NCI-H187 treated with DMSO at 0.1 percent for 48 hours (cell line): ENCODE results near the gene MRPS2.
"Not testable (repeated sequence)": the region's sequence is repeated elsewhere in the genome, so short reads cannot be mapped to it uniquely, and the experiment has no call there.

ENCODE experiments used
- DNase-seq: peaks from one replicate; lab custom pipeline; 2025; lab: John Stamatoyannopoulos, UW

MRPS2 gene

DNA sequence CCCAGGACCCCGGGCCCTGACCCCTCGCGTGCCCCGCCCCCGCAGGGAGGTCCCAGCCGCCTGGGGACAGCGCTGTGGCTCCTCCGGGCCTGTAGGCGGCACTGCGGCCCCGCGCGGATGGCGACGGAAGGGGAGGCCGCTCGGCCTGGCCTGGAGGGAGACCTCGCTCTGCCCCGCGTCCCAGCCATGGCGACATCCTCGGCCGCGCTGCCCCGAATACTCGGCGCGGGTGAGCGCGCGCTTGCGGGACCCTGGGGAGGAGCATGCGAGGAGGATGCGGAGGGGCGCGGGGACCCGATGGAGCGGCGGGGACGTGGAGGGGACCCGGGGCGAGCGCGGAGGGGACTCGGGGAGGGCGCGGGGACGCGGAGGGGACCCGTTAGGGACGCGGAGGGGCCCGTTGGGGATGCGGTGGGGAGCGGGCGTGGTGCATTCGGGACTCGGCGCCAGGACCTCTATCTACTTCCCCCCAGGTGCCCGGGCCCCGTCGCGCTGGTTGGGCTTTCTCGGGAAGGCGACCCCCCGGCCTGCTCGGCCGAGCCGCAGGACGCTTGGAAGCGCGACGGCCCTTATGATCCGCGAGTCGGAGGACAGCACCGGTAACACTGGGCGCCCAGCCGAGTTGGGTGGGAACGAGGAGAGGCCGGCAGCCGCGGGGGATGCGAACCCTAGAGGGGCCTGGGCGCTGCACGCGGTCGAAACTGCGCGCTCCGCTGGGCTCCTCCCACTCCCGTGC lies at the start of gene MRPS2:
TSS of gene MRPS2 (plus strand) at position 158 of the 736 bp plus-strand sequence. CDS start at position 187, 29 bp downstream.
- DNase-seq = no peak

DNA sequence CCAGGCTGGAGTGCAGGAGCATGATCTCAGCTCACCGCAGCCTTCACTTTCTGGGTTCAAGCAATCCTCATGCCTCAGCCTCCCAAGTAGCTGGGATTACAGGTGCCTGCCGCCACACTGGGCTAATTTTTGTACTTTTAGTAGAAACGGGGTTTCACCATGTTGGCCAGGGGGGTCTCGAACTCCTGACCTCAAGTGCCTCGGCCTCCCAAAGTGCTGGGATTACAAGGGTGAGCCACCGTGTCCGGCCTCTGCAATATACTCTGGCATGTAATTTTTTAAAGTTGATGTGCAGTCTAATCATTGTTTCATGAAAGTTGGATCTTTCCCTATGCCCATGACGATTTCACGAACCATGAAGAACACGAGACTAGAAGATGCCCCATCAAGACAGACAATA lies 49.5 kb upstream of the MRPS2 start:
- no peak for DNase-seq

DNA sequence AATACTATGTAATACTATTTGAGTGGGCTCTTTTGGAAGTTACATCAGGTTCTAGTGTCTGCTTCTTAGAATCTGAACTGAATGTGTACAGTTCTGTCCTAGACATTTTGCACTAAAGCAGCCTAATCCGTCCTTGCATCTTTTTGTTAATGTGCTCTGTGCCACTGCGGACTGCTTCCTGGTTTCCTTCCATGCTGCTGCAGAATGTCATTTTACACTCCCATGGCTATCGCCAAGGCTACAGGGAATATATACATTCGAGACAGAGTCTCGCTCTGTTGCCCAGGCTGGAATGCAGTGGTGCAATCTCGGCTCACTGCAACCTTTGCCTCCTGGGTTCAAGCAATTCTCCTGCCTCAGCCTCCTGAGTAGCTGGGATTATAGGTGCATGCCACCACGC lies 48.6 kb upstream of the MRPS2 start:
- DNase-seq = not testable (repeated sequence)

DNA sequence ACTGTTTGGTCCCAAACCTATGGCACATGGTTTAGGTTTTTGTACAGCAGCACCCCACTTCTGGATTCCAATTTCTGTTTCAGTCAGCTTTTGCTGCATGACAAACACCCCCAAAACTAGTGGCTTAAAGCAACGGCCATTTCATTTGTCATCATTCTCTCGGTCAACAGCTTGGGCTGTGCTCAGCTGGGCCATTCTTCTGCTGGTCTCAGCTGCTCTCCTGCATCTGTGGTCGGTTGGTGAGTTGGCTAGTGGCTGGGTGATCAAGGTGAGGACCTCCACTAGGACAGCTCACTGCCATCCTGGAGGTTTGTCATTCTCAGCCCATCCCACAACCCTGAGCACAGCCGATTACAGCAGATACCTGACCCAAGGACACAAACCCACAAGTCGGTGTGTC lies 45.7 kb upstream of the MRPS2 start:
- no peak for DNase-seq

DNA sequence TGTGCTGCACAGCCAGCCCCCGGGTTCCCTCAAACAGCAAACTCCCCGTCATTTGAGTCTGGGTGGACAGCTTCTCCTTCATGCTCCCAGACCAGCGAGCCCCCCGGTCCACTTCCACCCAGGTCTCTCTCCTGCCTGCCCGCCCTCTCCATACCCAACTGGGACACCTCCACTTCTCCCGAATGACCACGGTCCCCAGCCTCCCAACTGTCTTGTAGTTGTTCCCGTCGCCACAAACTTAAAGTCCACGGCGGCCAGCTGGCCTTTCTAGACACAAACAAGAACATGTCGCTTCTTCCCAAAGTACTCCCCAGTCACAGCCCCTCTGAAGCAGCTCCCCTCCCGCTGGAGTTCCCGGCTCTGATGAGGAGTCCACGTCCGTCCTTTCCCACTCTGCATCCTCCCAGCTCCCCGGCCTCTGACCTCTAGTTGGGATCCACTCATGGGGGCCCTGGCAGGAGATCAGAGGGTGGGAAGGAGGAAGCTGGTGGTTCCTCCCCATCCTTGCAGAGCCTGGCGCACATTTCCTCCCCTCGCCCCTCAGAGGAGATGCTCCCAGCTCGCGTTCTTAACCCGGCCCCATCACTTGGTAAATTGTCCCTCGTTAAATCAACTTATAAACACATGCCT lies 45.0 kb upstream of the MRPS2 start:
- no peak for DNase-seq

DNA sequence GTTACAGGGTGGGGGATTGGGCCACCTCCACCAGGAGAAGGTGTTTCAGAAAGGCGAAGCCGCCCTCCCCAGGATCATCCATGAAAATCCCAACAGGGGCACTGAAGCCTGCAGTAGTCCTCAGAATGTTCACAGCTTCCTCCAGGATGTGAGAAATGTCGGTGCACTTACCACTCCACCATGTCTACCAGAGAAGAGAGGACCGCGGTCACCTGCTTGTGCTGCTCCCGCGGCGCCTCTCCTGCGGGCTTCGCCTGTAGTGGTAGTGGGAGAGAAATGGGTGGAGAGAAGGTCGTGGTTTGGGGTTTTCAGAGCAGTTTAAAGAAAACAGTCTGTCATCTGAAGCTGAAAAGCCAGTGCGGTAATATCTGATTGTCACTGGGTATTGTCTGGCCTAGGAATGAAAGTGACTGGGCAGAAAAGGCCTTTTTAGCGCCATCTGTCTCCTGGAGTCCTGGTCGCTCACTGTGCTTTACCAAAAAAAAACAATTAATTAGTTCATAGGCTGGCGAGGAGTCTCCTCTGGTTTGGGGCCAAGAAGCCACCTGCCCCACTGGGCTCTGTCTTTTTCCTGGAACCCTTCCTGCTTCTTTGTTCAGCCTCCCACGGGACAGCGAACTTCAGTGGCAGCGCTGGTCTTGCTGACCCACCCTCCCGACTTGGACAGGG lies 43.9 kb upstream of the MRPS2 start:
- DNase-seq = no peak

DNA sequence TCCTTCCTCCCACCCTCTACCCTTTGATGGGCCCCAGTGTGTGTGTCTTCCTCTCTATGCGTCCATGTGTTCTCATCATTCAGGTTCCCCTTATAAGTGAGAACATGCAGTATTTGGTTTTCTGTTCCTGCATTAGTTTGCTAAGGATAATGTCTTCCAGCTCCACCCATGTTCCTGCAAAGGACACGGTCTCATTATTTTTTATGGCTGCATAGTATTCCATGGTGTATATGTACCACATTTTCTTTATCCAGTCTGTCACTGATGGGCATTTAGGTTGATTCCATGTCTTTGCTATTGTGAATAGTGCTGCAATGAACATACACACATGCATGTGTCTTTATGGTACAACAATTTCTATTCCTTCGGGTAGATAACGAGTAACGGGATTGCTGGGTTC lies 42.0 kb upstream of the MRPS2 start:
- DNase-seq = not testable (repeated sequence)

DNA sequence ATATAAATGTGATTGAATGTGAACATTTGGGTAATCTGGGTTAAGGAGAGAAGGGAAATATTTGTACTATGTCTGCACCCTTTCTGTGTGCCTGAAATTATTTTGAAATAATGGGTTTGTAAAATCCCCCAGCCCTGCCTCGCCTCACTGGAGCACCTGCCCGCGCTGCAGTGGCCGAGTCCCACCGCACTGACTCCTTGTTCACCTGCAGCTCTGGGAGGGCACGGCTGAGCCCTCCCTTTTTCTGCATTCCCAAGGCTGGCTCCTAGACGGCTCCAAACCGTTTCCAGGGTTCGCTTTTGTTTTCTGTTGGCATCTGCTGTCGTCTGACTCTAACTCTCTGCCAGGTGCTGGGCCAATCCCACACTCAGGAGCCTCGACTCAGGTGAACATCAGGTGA lies 38.5 kb upstream of the MRPS2 start:
- DNase-seq = no peak

DNA sequence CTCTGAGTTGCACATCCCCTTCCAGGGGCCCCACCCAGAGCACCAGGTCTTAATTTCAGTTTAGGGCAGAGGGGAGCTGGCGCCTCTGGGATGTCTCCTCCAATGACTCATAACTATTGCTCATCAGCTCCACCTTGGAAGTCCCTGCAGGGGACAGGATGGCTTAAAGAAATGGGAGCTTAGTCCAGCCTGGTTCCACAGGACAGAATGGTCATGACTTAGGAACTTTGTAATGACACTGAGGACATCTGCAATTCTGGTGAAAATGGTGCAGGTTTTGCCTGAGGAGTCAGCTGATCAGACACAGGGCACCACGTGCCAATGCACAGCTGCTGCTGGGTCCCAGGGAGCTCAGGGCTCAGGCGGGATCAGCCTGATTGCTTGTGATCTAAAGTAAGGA lies 37.3 kb upstream of the MRPS2 start:
- no peak for DNase-seq

DNA sequence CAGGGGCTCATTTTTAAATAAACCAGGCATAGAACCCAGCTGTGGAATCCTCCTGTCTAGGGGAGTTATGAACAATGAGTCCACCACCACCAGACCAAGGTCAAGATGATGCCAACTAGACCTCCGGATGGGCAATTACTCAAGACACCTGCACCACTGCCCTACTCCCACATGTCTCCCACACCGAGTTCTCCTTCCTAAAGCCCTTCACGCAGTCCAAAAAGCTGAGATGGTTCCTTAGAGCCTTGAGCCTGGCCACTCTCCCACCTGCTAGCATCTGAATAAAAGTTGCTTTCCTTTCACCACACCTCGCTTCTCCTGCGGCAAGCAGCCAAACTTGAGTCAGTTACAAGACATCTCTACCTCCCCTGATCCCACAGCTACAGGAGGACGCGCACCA lies 36.3 kb upstream of the MRPS2 start:
- DNase-seq = no peak

DNA sequence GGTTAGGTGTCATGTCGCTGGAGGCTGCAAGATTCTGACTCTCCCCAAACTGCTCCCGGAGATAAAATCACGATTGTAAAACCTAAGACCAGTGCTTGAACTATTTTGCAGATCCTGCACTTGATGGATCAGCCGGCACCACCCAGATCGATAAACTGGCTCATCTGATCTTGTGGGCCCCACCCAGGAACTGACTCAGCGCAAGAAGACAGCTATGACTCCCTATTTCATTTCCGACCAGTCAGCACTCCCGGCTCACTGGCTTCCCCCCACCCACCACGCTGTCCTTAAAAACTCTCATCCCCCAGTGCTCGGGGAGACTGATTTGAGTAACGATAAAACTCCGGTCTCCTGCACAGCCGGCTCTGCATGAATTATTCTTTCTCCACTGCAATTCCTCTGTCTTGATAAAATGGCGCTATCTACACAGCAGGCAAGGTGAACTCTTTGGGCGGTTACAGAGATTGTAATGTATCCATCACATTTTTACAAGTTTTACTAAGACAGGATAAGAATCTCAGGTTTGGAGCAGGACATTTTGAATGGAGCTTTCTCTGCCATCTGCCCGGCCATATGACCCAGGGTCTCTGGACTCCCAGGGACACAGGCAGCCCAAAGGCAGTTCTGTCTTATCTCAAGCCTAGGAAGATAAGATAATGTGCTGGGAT lies 31.5 kb upstream of the MRPS2 start:
- no peak for DNase-seq

DNA sequence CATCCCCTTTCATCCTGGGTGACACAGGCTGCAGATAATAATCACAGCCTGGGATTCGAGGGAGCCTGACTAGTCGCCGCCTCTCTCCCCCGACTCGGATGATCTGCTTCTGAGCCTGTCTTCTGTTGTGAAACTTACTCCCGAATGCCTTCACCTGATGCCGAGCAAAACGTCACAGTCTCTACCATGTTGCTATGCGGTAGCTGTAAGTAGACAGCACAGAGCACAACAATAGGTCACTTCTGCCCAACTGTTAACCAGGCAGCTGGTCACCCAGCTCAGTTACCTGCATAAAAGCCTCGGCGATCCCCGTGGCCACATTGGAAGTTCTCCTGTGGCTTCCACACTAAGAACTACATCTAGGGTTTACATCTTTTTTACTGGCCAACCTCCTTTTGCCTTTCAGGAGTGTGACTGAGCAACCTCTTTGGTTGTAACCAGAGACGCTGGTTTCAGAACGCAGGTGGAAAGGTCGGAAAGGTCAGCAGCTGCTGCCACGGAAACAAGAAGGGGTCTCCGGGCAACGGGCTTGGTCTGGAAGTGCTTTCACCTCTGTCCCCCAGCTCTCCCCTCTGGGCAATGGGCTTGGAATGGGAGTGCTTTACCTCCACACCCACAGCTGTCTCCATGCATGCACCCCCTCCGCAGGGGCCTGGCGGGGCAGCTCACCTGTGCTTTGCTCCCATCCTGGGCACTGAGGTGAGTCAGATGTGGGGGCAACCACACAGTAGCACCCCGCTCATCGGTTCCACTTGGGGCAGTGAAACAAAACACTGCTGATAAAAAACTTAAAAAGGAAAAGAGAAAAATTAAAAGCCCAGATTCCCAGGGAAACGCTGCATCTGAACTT lies 28.5 kb upstream of the MRPS2 start:
- no peak for DNase-seq

DNA sequence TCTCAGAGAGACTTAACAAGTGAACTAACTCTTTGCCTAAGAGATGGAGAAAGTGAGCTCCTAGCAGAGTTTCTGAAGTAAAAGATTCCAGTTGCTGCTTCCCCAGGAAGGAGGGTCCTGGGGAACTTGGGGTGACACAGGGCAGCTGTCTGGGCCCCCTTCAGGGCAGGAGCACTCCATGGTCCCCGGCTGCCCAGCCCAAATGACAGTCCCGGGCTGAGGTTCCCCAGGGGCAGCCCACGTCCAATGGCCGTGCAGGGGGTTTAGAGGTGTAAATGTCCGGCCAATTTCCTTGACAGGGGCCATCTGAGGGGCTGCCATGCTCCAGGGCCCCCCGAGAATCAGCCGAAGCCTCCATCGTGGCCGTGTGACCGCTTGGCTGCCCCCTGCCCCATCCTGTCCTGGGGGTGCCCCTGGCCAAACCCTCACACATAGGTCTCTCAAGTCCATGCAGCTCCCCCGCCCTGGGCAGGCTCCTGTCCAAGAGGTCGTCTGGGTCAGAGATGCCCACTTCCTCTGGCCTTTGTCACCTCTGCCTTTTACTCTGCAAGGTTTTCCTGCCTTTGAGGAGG lies 26.4 kb upstream of the MRPS2 start:
- no peak for DNase-seq

DNA sequence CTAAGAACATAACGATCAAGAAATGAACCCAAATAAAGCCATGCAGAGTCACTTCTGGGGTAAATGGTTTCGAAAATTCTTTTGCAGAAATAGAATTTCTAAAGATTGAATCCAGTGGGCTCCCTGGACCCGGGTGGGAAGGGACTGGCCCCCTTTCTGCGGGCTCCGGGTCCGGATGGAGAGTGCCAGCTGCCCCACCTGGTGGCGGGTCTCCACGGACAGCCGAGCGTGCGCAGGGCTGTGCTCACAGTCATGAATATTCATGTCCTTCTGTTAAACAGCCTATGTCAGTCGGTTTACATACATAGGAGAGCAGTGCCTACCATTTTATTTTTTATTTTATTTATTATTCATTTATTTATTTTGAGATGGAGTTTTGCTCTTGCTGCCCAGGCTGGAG lies 25.6 kb upstream of the MRPS2 start:
- DNase-seq = no peak

DNA sequence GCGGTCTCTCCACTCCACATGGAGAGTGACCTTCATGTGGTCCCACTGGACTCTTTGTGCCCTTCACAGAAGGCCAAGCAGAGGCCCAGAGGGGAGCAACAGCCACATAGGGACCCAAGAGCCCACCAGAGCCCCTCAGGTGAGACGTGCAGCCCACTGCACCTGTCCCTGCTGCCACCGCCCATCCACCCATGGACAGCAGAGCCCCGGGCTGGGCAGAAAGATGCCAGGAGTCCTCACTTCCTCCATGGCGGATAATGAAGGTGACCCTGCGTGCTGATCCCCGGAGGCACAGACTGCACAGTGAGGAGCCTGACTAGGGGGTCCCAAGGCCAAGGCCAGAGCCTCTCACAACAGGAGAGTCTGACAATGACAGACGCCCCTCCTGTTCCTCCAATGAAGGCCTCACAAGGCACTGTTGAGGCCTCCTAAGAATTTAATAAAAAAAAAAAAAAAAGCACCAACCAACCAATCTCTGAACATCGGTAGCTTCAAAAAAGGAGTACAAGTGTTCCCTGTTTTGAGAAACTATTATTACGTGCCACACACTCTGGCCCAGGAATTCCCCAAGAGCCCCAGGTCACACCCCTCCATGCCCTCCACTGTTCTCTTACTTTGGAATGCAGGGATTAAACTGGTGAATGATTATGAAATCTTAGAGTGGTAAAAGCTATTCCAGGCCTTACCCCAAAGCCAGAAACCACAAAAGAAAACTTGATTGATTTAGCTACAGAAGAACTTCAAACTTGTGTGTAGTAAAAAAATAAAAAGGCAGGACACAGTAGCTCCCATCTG lies 23.7 kb upstream of the MRPS2 start:
- no peak for DNase-seq

DNA sequence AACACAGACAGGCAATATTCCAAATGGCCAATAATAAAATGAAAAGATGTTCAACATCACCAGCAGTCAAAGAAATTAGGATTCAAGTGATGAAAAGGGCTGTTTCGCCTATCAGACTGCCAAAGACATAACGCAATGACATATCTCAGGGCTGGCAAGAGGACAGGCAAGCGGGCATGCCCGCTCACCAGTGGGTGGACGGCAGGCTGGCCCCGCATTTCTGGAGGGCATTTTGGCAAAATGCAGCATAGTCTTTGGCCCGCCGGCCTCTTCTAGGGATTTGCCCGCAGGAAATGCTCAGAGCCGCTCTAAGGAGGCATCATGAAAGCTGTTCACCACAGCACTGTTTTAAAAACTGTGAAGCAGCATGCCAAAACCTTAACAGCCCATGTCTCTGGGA lies 22.3 kb upstream of the MRPS2 start:
- no peak for DNase-seq

DNA sequence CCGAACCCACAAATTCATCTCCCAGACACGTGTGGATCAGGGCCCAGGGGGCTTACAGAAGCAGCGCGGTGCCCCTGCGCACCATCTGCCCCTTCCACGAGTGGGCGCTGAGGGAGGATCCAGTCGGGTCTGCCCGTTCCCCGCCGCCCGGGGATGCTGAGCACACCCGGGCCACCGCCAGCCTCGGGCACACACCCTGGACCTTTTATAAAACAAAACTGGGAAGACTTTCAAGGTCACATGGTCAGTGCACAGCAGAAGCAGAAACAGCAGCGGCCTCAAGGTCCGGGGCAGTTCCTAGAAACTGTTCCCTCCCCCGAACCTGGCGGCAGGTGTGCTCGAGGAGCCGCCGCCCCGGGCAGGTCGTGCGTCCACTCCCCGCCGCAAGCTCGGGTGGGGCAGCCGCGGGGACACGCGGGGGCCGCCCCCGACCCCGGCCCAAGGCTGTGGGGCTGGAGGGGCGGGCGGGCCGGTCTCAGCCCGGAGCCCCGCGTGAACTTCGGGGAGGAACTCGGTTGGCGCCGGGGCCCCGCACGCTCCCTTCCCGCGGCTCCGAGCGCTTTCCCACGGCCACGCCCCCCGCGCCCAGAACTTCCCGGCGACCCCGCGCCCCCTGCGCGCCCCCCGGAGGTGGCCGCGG lies 21.5 kb upstream of the MRPS2 start:
- no peak for DNase-seq

DNA sequence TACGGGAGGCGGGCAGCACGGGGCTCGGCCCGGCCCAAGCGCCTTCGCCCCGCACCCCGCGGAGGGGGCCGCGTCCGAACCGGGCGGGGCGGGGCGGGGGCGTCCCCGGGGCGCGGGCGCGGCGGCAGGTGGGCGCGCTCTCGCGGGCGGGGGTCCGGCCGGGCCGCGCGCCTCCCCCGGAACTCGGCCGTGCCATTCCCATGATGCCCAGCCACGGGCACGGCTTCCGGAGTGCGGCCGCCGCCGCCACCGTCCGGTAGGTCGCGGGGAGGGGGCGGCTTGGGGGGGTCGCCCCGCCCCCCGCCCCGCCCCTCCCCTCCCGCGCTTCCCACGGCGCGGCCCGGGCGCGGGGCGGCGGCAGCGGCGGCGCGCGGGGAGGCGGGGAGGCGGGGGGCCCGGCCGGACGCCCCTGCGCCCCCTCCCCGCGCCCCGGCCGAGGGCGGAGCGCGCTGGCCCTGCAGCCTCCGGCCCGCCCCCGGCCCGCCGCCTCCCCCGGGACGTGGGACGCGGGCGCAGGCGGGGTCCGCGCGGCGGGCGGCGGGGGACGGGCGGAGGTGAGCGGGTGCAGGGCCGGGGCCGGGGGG lies 20.9 kb upstream of the MRPS2 start, which contains the start of gene PPP1R26:
TSS of gene PPP1R26 (plus strand) at position 314 of the 584 bp plus-strand sequence. CDS start 4,729 bp downstream, outside the sequence.
- DNase-seq = no peak

DNA sequence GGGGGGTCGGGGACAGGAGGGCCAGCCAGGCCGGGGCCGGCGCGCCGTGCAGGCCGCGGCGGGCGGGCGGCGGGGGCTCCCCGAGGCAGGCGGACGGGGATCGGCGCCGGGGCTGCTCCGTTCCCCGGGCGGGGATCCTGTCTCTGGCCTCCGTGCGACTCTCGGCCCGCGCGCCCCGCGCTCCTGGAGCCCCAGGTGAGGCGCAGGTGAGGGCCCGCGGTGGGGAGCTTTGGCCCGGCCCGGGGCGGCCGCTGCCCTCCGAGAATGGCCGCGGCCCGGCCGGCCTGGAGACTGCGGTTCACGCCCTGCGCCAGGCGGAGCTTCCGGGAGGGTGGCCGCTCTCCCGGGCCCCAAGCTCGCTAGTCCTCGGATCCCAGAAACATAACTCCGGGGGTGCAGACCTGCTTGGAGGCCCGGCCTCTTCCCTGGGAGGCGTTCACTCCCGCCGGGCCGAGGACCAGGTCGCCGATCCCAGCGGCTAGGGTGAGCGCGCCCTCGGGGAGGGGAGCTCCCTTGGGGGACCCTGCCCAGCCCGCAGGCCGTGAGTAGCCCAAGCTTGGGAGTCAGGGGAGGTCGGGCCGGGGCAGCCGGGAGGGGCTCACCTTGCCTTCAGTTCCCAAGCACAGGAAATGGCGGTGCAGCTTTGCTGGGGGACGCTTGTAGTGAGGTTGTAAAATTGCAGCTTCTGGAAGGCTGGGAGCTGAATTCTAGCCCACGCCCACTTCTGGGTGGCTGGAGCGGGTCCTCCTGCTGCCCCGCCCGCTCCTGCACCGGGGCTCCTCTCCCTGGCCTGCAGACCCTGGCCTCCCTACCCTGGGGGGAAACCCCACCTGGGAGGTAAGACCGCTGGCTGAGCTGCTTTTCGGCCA lies 20.2 kb upstream of the MRPS2 start:
- no peak for DNase-seq
